ENCODE measurements around the gene TUBGCP3. TPM values are rescaled to one million over a fixed set of nuclear protein-coding genes. Genes with fewer than 3 reads are reported as not detected.

The TUBGCP3 gene
- total RNA-seq, 2 experiments from 2014 or later = 41.5 to 43.2 TPM

DNA sequence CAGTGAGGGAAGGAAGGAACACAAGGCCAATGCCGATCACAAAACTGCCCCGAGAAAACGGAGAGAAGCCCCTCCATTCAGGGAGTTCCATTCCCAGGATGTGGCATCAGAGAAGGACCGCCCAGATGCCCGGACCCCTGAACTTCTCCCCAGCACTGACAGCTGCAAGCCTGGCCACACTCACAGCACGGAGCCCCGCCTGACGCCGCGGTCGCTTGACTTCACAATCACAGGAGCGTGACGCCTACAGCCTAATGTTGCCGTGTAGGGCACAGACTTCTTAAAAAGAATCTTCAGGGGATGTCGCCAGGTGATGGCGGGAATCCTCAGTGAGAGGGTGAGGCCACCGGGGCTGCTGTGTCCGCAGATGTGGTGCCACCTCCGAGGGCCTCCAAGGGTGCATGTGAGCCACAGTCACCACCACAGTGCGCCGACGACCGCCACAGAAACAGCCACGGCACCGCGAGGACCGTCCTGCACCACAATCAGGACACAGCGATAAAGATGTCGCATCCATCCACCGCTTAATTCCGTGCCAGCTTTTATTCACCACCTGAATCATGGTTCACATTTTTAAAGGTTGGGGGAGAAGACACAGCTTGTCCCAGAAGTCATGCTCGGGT is 134.6 kb downstream of the TUBGCP3 start:
- DNase-seq = no peak
- H3K27ac Mint-ChIP-seq = no peak overlapping the region
- H3K4me3 Mint-ChIP-seq = no peak overlapping the region
- H3K9me3 Mint-ChIP-seq = no peaks in the 10 kb centered on the region
- no peaks in the 10 kb centered on the region for H3K36me3 Mint-ChIP-seq
- H3K27me3 Mint-ChIP-seq = peaks cover 3% of the 10 kb centered on the region
- no peaks in the 10 kb centered on the region for H3K4me1 Mint-ChIP-seq

DNA sequence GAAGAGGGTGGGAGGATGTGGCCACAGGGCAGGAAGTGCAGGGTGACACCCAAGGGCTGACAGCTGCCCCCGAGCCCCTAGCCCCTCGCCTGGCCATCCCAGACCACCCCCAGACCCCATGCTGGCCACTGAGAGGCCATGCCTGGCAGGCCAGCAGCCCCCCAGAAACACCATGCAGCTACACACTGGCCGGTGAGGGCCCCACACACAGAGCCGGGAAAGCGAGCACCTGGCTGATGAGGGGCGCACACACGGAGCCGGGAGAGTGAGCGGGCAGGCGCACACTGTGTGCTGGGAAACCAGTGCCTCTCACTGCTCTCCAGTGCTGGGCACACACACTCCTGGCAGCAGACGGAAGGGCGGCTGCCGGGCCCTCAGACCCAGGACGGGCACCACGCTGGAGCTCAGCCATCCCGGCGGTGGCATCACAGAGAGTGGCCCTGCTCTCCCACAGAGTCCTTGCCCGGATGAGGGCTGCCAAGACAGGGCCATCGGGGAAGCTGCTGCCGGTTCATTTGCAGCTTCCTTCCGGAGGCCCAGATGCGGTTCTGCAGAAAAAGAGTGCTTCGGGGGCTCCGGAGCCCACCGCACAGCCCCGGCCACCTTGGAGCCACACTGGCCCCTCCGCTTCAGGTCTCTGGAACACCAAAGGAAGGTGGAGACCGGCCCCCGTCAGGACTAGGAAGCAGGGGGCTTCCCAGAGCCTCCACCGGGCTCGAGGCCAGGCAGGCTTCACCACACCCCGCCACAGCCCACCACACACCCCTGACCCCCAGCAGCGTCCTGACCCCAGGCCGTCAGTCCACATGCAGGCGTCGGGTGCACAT is 135.4 kb downstream of the TUBGCP3 start:
- H3K27ac Mint-ChIP-seq = no peak overlapping the region
- no peaks in the 10 kb centered on the region for H3K27me3 Mint-ChIP-seq
- H3K36me3 Mint-ChIP-seq = no peaks in the 10 kb centered on the region
- no peak overlapping the region for H3K4me3 Mint-ChIP-seq
- H3K4me1 Mint-ChIP-seq = no peaks in the 10 kb centered on the region
- no peak for DNase-seq
- H3K9me3 Mint-ChIP-seq = no peaks in the 10 kb centered on the region

DNA sequence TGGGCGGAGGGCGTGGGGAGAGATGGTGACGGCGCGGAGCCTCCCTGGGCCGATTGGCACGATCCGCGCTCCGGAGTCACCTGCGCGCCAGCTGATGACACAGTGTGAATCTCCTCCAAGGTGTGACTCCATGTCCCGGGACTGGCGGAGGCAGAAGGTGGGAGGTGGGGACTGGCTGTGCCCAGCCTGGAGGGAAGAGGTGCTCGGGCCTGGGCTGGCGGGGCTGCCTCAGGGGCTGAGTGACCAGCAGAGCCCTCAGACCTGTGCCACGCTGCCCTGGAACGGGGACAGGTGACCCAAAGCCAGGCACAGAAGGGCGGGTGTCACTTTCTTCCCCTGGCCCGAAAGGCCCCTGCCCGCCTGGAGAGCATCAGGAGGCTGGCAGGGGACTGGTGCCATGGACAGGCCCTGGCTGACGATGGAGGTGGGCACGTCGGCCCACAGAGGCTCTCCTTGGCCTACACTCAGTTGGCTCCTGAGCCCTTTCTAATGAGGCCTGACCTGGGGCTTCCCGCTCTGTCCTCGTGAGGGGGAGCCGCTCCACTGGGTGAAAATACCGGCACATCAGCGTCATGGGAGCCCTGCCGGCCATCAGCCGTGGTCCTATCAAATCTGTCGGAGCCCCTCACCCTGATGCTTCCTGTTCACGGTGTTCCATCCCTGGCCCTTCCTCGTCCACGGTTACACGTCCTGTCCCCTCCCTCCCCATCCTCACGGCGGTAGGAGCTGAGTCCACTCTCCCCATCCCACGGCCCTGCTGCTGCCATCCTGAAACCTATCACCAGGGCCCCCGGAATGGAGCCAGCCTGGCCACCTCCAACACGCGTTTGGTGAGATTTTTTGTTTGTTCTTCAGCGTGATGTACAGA is 136.2 kb downstream of the TUBGCP3 start:
- no peak for DNase-seq
- H3K36me3 Mint-ChIP-seq = no peaks in the 10 kb centered on the region
- H3K4me1 Mint-ChIP-seq = no peaks in the 10 kb centered on the region
- H3K9me3 Mint-ChIP-seq = no peaks in the 10 kb centered on the region
- H3K27me3 Mint-ChIP-seq = peaks cover 7% of the 10 kb centered on the region
- H3K4me3 Mint-ChIP-seq = no peak overlapping the region
- no peak overlapping the region for H3K27ac Mint-ChIP-seq

DNA sequence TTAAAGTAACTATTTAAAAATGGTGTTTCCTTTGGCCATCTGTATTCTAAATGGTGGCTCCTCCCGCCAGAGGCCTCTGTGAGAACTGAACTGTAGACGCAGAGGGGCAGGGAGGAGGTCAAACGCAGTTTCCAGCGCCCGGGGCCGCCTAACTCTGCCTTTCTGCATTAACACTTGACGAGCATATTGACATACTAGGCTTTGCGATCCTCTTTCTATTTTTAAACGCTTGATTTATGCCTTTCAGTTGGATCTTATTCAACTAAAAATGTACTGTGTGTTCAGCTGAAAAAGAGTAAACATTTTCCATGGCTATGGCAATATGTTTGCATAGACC is 137.1 kb downstream of the TUBGCP3 start:
- Mint-ChIP-seq H3K36me3 (no peaks in the 10 kb centered on the region), H3K27ac (no peak overlapping the region), H3K4me3 (no peak overlapping the region), H3K9me3 (no peaks in the 10 kb centered on the region), H3K4me1 (no peaks in the 10 kb centered on the region), H3K27me3 (peaks cover 7% of the 10 kb centered on the region)
- DNase-seq = no peak

DNA sequence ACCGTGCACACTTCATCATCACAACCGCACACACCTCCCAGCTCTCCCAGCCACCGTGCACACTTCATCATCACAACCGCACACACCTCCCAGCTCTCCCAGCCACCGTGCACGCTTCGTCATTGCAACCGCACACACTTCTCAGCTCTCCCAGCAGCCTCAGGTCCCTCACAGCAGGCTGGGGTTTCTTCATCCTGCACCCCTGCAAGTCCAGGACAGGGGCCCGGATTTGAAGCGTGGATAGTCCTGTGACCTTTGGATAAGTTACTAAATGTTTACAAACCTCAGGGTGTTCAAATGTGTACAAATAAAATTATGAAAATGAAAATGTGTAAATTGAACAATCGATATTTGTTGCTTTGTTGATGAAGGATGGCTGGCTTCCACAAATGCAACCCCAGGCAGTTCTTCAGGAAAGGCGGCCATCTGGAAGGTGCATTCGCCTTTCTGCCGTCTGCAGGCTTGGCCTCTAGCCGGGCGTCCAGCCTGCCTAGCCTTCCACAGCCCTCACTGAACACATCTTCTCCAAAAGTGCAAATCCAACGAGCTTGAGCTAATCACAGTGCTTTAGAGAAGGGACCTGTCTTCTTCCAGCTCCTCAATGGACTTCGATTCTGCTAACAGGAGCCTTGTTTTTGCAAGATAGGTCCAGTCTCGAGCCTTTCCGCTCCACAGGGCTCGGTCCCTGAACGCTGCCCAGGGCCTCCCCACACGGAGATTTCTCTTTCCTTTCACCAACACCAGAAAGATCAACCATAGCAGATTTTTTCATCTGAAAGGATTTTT is 137.6 kb downstream of the TUBGCP3 start:
- Mint-ChIP-seq H3K4me1 (no peaks in the 10 kb centered on the region), H3K27me3 (peaks cover 7% of the 10 kb centered on the region), H3K4me3 (no peak overlapping the region), H3K9me3 (no peaks in the 10 kb centered on the region), H3K27ac (no peak overlapping the region), H3K36me3 (no peaks in the 10 kb centered on the region)
- no peak for DNase-seq

DNA sequence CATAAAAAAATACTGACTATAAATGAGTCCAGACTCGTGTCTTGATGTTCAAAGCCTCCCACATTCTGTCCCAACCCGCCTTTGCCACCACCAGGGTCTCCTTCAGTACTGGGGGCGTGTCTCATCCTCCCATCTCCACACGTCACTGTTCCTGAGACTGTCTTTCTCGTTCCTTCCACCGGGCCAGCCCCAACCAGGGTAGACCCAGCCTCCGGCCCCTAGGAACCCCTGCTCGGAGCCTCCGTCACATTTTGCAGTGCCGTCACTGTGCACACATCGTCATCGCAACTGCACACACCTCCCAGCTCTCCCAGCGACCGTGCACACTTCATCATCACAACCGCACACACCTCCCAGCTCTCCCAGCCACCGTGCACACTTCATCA is 138.4 kb downstream of the TUBGCP3 start:
- no peak for DNase-seq
- Mint-ChIP-seq H3K27me3 (peaks cover 7% of the 10 kb centered on the region), H3K36me3 (no peaks in the 10 kb centered on the region), H3K4me3 (no peak overlapping the region), H3K4me1 (no peaks in the 10 kb centered on the region), H3K9me3 (no peaks in the 10 kb centered on the region), H3K27ac (no peak overlapping the region)

DNA sequence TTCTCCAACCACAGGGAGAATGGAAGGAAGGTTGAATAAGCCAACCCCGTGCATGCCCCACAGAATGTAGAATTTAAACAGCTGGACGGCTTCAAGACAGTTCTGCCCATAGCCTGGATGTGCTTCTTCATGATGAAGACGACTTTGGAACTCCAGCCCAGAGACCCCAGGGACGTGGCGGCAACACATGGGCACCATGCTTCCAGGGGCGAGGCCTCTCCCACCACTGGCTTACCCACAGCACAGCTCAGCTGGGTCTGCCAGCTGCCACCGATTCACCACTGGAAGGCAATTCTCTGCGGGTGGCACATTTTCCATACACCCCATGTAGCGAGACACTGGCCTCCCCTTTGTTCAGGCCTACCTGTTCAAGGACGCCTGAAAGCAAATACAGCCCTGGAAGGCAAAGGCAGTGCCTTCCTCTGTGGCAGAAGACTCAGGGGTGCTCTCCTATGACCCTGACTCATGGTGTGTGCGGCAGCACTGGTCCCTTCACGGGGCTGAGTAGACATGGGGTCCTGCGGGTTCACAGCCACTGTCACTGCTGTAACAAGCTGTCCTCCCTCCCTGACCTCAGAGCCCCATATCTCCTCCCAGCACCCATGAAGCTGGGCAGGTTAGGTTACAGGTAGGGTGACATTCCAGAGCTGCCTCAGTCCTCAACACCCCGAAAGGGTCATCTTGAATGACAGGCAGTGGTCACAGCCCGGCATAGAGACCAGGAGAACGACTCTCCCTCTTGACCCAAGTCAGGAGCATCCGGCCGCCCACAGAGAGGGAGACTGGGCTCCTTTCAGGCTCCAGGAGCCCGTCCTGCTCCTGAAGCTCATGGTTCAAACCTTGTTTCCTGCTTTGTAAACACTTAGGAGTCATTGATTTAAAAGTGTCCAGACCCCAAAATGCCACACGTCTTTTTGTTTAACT is 139.1 kb downstream of the TUBGCP3 start:
- H3K4me3 Mint-ChIP-seq = no peak overlapping the region
- no peaks in the 10 kb centered on the region for H3K36me3 Mint-ChIP-seq
- peaks cover 10% of the 10 kb centered on the region for H3K27me3 Mint-ChIP-seq
- DNase-seq = no peak
- no peaks in the 10 kb centered on the region for H3K9me3 Mint-ChIP-seq
- no peak overlapping the region for H3K27ac Mint-ChIP-seq
- no peaks in the 10 kb centered on the region for H3K4me1 Mint-ChIP-seq

DNA sequence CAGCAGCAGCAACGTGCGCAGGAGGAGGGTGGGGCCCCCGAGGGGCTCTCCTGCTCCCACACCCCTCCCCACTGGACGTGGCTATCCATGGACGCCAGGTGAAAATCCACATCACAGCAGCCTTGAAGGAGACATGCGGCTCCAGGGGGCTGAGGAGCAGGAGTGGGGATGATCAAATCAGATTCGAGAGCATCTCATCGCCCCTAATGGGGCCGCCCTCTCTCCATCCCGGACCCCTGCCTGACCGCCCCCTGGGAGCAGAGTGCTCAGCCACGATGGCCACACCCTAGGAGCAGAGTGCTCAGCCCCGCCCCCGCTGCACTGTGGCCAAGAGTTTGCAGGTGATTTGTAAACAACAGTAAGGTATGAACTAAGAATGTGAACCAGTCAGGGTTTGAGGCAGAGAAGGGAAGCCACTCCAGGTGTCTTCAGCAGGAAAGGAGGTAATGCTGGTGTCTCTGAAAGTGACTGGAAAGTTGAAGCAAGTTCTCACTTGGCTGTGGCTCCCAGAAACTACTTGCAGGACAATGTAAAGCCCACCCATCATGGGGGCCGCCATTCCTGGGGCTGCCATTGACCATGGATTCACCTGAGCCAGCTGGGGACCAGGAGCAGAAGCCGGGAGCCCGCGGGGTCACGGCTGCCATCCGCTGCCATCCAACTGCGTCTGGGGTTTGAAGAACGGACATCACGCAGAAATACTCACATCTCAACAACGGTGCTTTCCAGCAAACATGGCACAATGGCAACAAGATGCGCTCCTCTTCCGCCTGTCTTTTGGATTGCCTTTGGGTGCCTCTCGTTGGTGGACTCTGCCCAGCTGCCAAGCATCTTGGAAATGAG is 140.0 kb downstream of the TUBGCP3 start:
- DNase-seq = no peak
- Mint-ChIP-seq H3K4me1 (peaks cover 3% of the 10 kb centered on the region), H3K9me3 (no peaks in the 10 kb centered on the region), H3K27ac (no peak overlapping the region), H3K27me3 (peaks cover 19% of the 10 kb centered on the region), H3K36me3 (no peaks in the 10 kb centered on the region), H3K4me3 (no peak overlapping the region)

DNA sequence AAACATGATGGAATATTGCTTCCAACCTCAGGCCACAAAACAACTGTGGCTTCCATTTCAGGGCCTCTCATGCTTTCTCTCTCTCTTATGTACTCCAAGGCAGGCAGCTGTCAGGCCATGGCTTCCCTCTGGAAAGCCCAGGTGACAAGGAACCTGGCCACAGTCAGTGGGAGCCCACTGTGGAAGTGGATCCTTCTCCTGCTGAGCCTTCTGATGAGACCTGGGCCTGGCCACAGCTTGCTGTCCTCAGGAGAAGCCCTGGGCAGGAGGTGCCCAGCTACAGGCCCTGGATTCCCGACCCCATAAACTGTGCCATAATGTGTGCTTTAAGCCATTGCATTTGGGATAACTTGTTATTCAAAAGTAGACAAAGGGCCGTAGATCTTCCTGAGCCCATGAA is 140.6 kb downstream of the TUBGCP3 start:
- Mint-ChIP-seq H3K4me3 (no peak overlapping the region), H3K36me3 (no peaks in the 10 kb centered on the region), H3K27me3 (peaks cover 21% of the 10 kb centered on the region), H3K27ac (no peak overlapping the region), H3K4me1 (peaks cover 3% of the 10 kb centered on the region), H3K9me3 (no peaks in the 10 kb centered on the region)
- DNase-seq = no peak

DNA sequence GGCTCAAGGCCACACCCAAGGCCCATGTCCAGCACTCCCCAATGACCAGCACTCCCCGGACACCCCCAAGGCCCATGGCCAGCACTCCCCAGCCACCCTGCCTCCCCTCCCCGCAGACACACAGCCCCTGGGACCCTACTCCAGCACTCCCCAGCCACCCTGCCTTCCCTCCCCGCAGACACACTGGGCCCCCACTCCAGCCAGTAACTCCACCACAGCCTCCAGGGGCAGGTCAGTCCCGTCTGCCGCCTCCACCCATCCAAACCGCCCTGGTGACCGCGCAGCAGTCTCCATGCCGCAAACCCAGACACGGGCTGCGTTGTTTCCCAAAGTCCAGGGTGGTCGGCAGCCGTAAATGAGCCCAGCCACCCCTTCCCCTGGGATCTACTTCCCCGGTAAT is 141.1 kb downstream of the TUBGCP3 start:
- peaks cover 21% of the 10 kb centered on the region for H3K27me3 Mint-ChIP-seq
- H3K4me3 Mint-ChIP-seq = no peak overlapping the region
- H3K27ac Mint-ChIP-seq = no peak overlapping the region
- H3K36me3 Mint-ChIP-seq = no peaks in the 10 kb centered on the region
- no peaks in the 10 kb centered on the region for H3K9me3 Mint-ChIP-seq
- no peak for DNase-seq
- peaks cover 3% of the 10 kb centered on the region for H3K4me1 Mint-ChIP-seq

DNA sequence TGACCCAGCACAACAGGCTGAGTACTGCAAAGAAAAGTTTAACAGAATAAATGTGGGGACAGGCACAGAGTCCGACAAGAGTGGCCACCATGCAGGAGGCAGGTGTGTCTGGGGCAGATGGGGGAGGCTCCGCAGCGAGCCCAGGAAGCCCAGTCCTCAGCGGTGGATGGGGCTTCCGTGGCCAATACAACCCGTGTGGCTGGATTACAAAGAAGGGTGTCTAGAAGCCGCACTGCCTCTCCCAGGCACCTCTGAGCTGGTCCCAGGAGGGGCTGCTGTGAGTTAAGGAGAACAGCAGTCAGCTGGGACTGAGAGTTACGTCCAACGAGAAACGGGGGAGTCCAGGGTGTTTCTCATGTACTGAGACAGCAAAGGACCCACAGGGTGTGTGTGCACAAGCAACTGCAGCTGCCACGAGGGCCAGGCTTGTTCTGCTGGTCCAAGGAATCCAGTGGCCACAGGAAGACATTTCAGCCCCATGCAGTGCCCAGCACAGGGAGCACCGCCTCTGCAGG is 141.5 kb downstream of the TUBGCP3 start:
- no peak for DNase-seq
- no peak overlapping the region for H3K27ac Mint-ChIP-seq
- H3K9me3 Mint-ChIP-seq = no peaks in the 10 kb centered on the region
- no peaks in the 10 kb centered on the region for H3K36me3 Mint-ChIP-seq
- no peak overlapping the region for H3K4me3 Mint-ChIP-seq
- peaks cover 23% of the 10 kb centered on the region for H3K27me3 Mint-ChIP-seq
- H3K4me1 Mint-ChIP-seq = peaks cover 3% of the 10 kb centered on the region

DNA sequence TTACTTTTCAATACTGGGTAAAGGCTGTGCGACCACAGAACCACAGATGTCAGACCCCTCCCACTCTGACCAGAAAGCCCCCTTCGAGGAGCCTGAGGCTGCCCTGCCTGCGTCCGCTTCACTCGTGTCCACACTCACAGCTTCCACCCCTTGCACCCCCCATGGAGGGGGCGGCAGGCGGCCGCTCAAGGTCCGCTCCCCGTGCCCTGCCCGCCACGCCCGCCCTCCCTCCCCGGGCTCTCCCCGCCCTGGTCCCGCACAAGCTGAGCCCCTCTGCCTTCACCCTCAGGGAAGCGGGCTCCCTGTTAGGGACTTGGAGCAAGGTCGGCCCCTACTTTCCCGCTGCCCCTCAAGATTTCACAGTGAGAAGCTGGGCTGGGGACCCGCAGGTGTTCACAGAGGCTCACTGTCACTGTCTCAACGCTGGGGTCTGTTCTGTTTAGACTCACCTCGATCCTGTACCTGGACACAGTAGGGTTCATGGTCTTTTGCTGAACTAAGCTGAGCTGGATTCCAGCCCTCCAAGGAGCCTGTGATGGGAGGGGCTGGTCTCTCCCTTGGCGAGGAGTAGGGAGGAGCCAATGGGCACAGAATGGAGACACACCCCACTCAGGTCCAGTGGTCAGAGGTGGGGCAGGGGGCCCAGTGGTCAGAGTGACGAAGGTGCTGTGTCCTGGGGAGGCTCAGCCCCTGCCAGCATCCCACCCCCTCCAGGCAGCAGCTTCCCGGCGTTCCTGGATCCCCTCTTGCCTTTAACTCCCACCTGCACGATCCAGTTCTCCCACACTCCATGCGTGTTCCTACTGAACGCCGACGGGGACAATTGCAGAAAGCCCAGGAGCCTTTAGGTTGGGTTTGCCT is 142.3 kb downstream of the TUBGCP3 start:
- Mint-ChIP-seq H3K36me3 (no peaks in the 10 kb centered on the region), H3K4me3 (no peak overlapping the region), H3K27ac (no peak overlapping the region), H3K27me3 (peaks cover 27% of the 10 kb centered on the region), H3K9me3 (no peaks in the 10 kb centered on the region), H3K4me1 (peaks cover 3% of the 10 kb centered on the region)
- no peak for DNase-seq
